HCT116 (cell line): ENCODE results near the gene IFT122. TPM values are rescaled to one million over a fixed set of nuclear protein-coding genes. Genes with fewer than 3 reads are reported as not detected.

Experiments used
- ATAC-seq: fragments of 200-7000 bp; cut with Tn5 transposase; 2 replicates; pipeline ENCODE4 v1.9.1; 2020; ENCODE audit warnings: mild to moderate bottlenecking, moderate library complexity
- BruUV-seq: library from RNA; stranded (reverse); fragments of 400-500 nt; replicated peaks from 2 replicates; lab custom pipeline; 2021; lab: Mats Ljungman, UMichigan
- CTCF ChIA-PET: fragments of 300-600 bp; sonication (Branson Sonifier 250); formaldehyde crosslinking; loops from one replicate; lab custom pipeline; 2021; ENCODE audit warnings: antibody characterized with exemption; lab: Charles Lee
- POLR2A ChIA-PET: fragments of 300-600, 350-600 bp; sonication (Branson Sonifier 250); formaldehyde crosslinking; loops from one replicate; lab custom pipeline; 2021; ENCODE audit warnings: antibody characterized with exemption; lab: Charles Lee
- RAD21 ChIA-PET, 2 experiments: fragments of 300-600 bp; sonication (Branson Sonifier 250); formaldehyde crosslinking; loops; one replicate each; lab custom pipeline; 2023; ENCODE audit warnings: low total read pairs in 2 of 2; ENCODE audit not compliant: uncharacterized antibody in 2 of 2, unreplicated experiment in 2 of 2, low non-redundant PET in 1 of 2; lab: Charles Lee
- DNase-seq: peaks from one replicate; pipeline ENCODE4 v3.0.0-alpha.2; 2010; ENCODE audit warnings: low read depth, low spot score
- H2AFZ ChIP-seq: fragments of 200-600 bp; shearing (Covaris generic), sonication (generic); 2 replicates; pipeline ENCODE4 v1.6.1; 2017; ENCODE audit warnings: low read depth, mixed run types, mixed read lengths, antibody characterized with exemption, low read length; ENCODE audit not compliant: poor library complexity, severe bottlenecking
- H3K27ac ChIP-seq: 2 replicates; pipeline ENCODE4 v1.5.1; 2012; ENCODE audit warnings: low read depth, low read length
- H3K27me3 ChIP-seq: fragments of 200-600 bp; sonication (generic); 2 replicates; pipeline ENCODE4 v1.6.1; 2016; ENCODE audit warnings: mixed run types, low read length, mixed read lengths; ENCODE audit not compliant: insufficient read depth
- H3K36me3 ChIP-seq, 2 experiments: fragments of 200-500 bp in 1 of 2; fragments of 200-600 bp in 1 of 2; sonication (Bioruptor generic) in 1 of 2; sonication (generic) in 1 of 2; 2 replicates each; pipeline versions ENCODE4 v1.5.1 to v1.6.1; 2014 to 2016; ENCODE audit warnings: low read length in 2 of 2, inconsistent platforms in 1 of 2, mixed read lengths in 1 of 2, mixed run types in 1 of 2; ENCODE audit not compliant: insufficient read depth in 2 of 2, control insufficient read depth in 1 of 2
- H3K4me1 ChIP-seq, 2 experiments: fragments of 200-600 bp in 1 of 2; sonication (generic) in 1 of 2; 2 replicates each; pipeline versions ENCODE4 v1.5.1 to v1.6.1; 2012 to 2017; ENCODE audit warnings: low read length in 2 of 2, inconsistent platforms in 1 of 2, mild to moderate bottlenecking in 1 of 2, mixed read lengths in 1 of 2, mixed run types in 1 of 2, moderate library complexity in 1 of 2; ENCODE audit not compliant: insufficient read depth in 2 of 2, control insufficient read depth in 1 of 2
- H3K4me2 ChIP-seq: fragments of 200-600 bp; sonication (generic); 2 replicates; pipeline ENCODE4 v1.6.1; 2017; ENCODE audit warnings: mixed run types, low read length, mixed read lengths
- H3K4me3 ChIP-seq, 2 experiments: fragments of 200-600 bp in 1 of 2; sonication (generic) in 1 of 2; replicated peaks in 1 of 2; 2 replicates each; pipeline ENCODE4 v1.5.1; 2011 to 2016; ENCODE audit warnings: low read length in 2 of 2, control low read depth in 1 of 2, low read depth in 1 of 2, mild to moderate bottlenecking in 1 of 2, mixed read lengths in 1 of 2, mixed run types in 1 of 2
- H3K79me2 ChIP-seq: fragments of 200-600 bp; sonication (generic); 2 replicates; pipeline ENCODE4 v1.6.1; 2017; ENCODE audit warnings: mild to moderate bottlenecking, mixed run types, low read length, moderate library complexity, mixed read lengths; ENCODE audit not compliant: insufficient read depth
- H3K9ac ChIP-seq: fragments of 200-600 bp; sonication (generic); 2 replicates; pipeline ENCODE4 v1.6.1; 2016; ENCODE audit warnings: low read length, mixed read lengths
- H3K9me2 ChIP-seq: fragments of 200-600 bp; sonication (generic), shearing (Covaris generic); 2 replicates; pipeline ENCODE4 v1.6.1; 2017; ENCODE audit warnings: mixed run types, mild to moderate bottlenecking, moderate library complexity; ENCODE audit not compliant: insufficient read depth
- H3K9me3 ChIP-seq, 2 experiments: fragments of 200-500 bp in 1 of 2; fragments of 200-600 bp in 1 of 2; sonication (Bioruptor generic) in 1 of 2; sonication (generic) in 1 of 2; 2 replicates each; pipeline ENCODE4 v1.6.1; 2014 to 2017; ENCODE audit warnings: low read length in 2 of 2, mixed read lengths in 2 of 2, inconsistent platforms in 1 of 2, low read depth in 1 of 2, mild to moderate bottlenecking in 1 of 2, mixed run types in 1 of 2, moderate library complexity in 1 of 2; ENCODE audit not compliant: control insufficient read depth in 1 of 2, insufficient read depth in 1 of 2
- H4K20me1 ChIP-seq: fragments of 200-600 bp; sonication (generic), shearing (Covaris generic); 2 replicates; pipeline ENCODE4 v1.6.1; 2017; ENCODE audit warnings: mixed run types, mild to moderate bottlenecking, moderate library complexity; ENCODE audit not compliant: insufficient read depth
- ATF3 ChIP-seq: IDR thresholded peaks from 2 replicates; pipeline ENCODE4 v1.6.1; 2012
- CBX3 ChIP-seq: IDR thresholded peaks from 2 replicates; pipeline ENCODE4 v1.6.1; 2012; ENCODE audit warnings: low read depth
- CEBPB ChIP-seq: IDR thresholded peaks from 2 replicates; pipeline ENCODE4 v1.6.1; 2012; ENCODE audit warnings: low read depth
- CTCF ChIP-seq, 3 experiments: fragments of 200-600 bp in 1 of 3; sonication (generic) in 1 of 3; IDR thresholded peaks in 2 of 3; conservative IDR thresholded peaks in 1 of 3; 2 replicates each; pipeline ENCODE4 v1.5.1; 2012 to 2017; ENCODE audit warnings: low read depth in 2 of 3, low read length in 2 of 3, antibody characterized with exemption in 1 of 3, borderline replicate concordance in 1 of 3, control low read depth in 1 of 3, mild to moderate bottlenecking in 1 of 3, mixed read lengths in 1 of 3, mixed run types in 1 of 3, moderate library complexity in 1 of 3; ENCODE audit not compliant: insufficient read depth in 1 of 3
- EGR1 ChIP-seq: IDR thresholded peaks from 2 replicates; pipeline ENCODE4 v1.6.1; 2012; ENCODE audit warnings: low read depth
- ELF1 ChIP-seq: IDR thresholded peaks from 2 replicates; pipeline ENCODE4 v1.6.1; 2012; ENCODE audit warnings: low read depth, borderline replicate concordance
- EZH2 ChIP-seq: fragments of 200-600 bp; sonication (generic); IDR thresholded peaks from 2 replicates; pipeline ENCODE4 v1.6.1; 2017; ENCODE audit warnings: antibody characterized with exemption, mixed run types
- EZH2phosphoT487 ChIP-seq: fragments of 200-600 bp; IDR thresholded peaks from 2 replicates; pipeline ENCODE4 v1.6.1; 2018; ENCODE audit warnings: antibody characterized with exemption, borderline replicate concordance
- FOSL1 ChIP-seq: IDR thresholded peaks from 2 replicates; pipeline ENCODE4 v1.6.1; 2012; ENCODE audit warnings: low read depth
- JUND ChIP-seq: IDR thresholded peaks from 2 replicates; pipeline ENCODE4 v1.6.1; 2012
- POLR2A ChIP-seq: IDR thresholded peaks from 2 replicates; pipeline ENCODE4 v1.7.0; 2011; ENCODE audit warnings: borderline replicate concordance; ENCODE audit not compliant: insufficient read depth, insufficient read length; ENCODE audit errors: extremely low read depth
- POLR2AphosphoS5 ChIP-seq: IDR thresholded peaks from 2 replicates; pipeline ENCODE4 v1.6.1; 2011; ENCODE audit warnings: mild to moderate bottlenecking, low read depth, low read length, moderate library complexity
- RAD21 ChIP-seq: IDR thresholded peaks from 2 replicates; pipeline ENCODE4 v1.6.1; 2012; ENCODE audit warnings: low read depth, mild to moderate bottlenecking
- SIN3A ChIP-seq: IDR thresholded peaks from 2 replicates; pipeline ENCODE4 v1.6.1; 2012; ENCODE audit warnings: low read depth
- SP1 ChIP-seq: IDR thresholded peaks from 2 replicates; pipeline ENCODE4 v1.6.1; 2012; ENCODE audit warnings: low read depth
- SRF ChIP-seq: IDR thresholded peaks from 2 replicates; pipeline ENCODE4 v1.6.1; 2012; ENCODE audit warnings: low read depth
- TCF7L2 ChIP-seq: IDR thresholded peaks from 2 replicates; pipeline ENCODE4 v1.7.0; 2011; ENCODE audit warnings: borderline replicate concordance, inconsistent platforms; ENCODE audit not compliant: insufficient read depth, insufficient read length; ENCODE audit errors: extremely low read depth
- YY1 ChIP-seq: IDR thresholded peaks from 2 replicates; pipeline ENCODE4 v1.6.1; 2011; ENCODE audit warnings: low read length, low read depth, moderate library complexity, mild to moderate bottlenecking; ENCODE audit not compliant: insufficient replicate concordance; ENCODE audit errors: extremely low read depth
- ZFX ChIP-seq: fragments of 450-650 bp; IDR thresholded peaks from 2 replicates; pipeline ENCODE4 v1.6.1; 2017
- ZNF274 ChIP-seq: fragments of 200-500 bp; sonication (Bioruptor generic); IDR thresholded peaks from 2 replicates; pipeline ENCODE4 v1.6.1; 2014; ENCODE audit warnings: mild to moderate bottlenecking, low read depth, low read length, inconsistent platforms
- intact Hi-C: fragments of 100-400 bp; cut with micrococcal nuclease; formaldehyde crosslinking; loops from 2 replicates; pipeline ENCODE4 v1.10.0; 2022
- total RNA-seq: library from RNA; stranded (reverse); gene quantifications from one replicate; pipeline ENCODE4 v1.2.1, GENCODE V29; 2021; ENCODE audit not compliant: unreplicated experiment

Gene IFT122
- total RNA-seq, 1 experiment from 2014 or later: 21.4 TPM

- Histone ChIP-seq H3K9ac (no peak overlapping the region), H3K4me1 (no peaks in the 10 kb centered on the region), H3K4me3 (no peak overlapping the region), H2AFZ (no peak overlapping the region), H3K9me3 (no peaks in the 10 kb centered on the region)
- RAD21 ChIA-PET: no interaction called here
- BruUV-seq: no TSS peak
- ATAC-seq: no peak
- TF ChIP-seq TCF7L2 (no peak), JUND (no peak), RAD21 (no peak), SP1 (no peak), ATF3 (no peak)
- TF ChIP-seq, all 23 proteins: peak for 0
- no peaks in the 10 kb centered on the region for H3K27me3 ChIP-seq
- no peaks in the 10 kb centered on the region for H3K9me2 ChIP-seq
- H3K36me3 ChIP-seq: no peaks in the 10 kb centered on the region
- POLR2A ChIA-PET: no interaction called here
- DNase-seq: no peak
- CTCF ChIA-PET: no interaction called here
- H3K79me2 ChIP-seq: no peaks in the 10 kb centered on the region
- intact Hi-C loops: no loop called here
- H4K20me1 ChIP-seq: no peaks in the 10 kb centered on the region
- H3K27ac ChIP-seq: no peak overlapping the region
- H3K4me2 ChIP-seq: no peak overlapping the region
Observed at GRCh38 chr3:129518581-129518980, 78.6 kb downstream of the IFT122 start.

- Histone ChIP-seq H3K4me1 (no peaks in the 10 kb centered on the region), H3K4me2 (no peak overlapping the region), H3K79me2 (no peaks in the 10 kb centered on the region), H3K9me2 (no peaks in the 10 kb centered on the region), H3K9ac (no peak overlapping the region), H3K36me3 (no peaks in the 10 kb centered on the region), H3K27ac (no peak overlapping the region), H2AFZ (no peak overlapping the region), H3K4me3 (no peak overlapping the region), H3K9me3 (no peaks in the 10 kb centered on the region), H3K27me3 (no peaks in the 10 kb centered on the region), H4K20me1 (no peaks in the 10 kb centered on the region)
- POLR2A ChIA-PET: no interaction called here
- no peak for ATAC-seq
- intact Hi-C loops: no loop called here
- no TSS peak for BruUV-seq
- DNase-seq: no peak
- CTCF ChIA-PET: no interaction called here
- RAD21 ChIA-PET: no interaction called here
- TF ChIP-seq SRF (no peak), ATF3 (no peak), SP1 (no peak), POLR2AphosphoS5 (no peak), EZH2phosphoT487 (no peak), CBX3 (no peak), EZH2 (no peak), SIN3A (no peak), ELF1 (no peak), ZNF274 (no peak), TCF7L2 (no peak), POLR2A (no peak), YY1 (no peak), ZFX (no peak), FOSL1 (no peak), EGR1 (no peak), CTCF (IDR thresholded peaks at IDR 0.05 in 2 of 3, conservative IDR thresholded peaks at IDR 0.05 in 1 of 3; ENCODE audit: borderline replicate concordance in 1 of 3, insufficient read depth in 1 of 3, low read depth in 2 of 3, low read length in 2 of 3) (no peak), CEBPB (no peak), RAD21 (no peak)
Observed at GRCh38 chr3:129519449-129519848, 79.4 kb downstream of the IFT122 start.
